GM18499 (cell line): ENCODE measurements around the gene EXOSC5.
"Not testable (repeated sequence)": the region's sequence is repeated elsewhere in the genome, so short reads cannot be mapped to it uniquely, and the experiment has no call there.

Experiments used
- ATAC-seq: cut with Tn5 transposase; IDR thresholded peaks from one replicate; pipeline ENCODE4 v1.9.1; 2021; ENCODE audit warnings: moderate number of reproducible peaks; ENCODE audit not compliant: insufficient read depth, unreplicated experiment

EXOSC5 gene

DNA sequence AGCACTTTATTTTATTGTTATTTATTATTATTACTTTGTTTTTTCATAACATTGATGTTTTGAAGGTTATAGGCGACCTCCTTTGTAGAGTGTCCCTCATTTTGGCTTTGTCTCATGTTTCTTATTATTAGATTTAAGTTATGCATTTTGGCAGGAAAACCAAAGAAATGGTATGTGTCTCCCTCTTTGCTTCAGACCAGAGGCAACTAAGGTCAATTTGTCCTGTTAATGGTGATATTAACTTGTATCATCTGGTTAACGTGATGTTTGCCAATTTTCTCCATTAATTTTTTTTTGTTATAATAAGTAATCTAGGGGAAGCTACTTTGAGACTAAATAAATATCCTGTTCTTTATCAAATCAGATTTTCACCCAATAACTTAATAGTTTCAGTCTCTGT, 24.7 kb downstream of the EXOSC5 start:
- ATAC-seq, result no peak

DNA sequence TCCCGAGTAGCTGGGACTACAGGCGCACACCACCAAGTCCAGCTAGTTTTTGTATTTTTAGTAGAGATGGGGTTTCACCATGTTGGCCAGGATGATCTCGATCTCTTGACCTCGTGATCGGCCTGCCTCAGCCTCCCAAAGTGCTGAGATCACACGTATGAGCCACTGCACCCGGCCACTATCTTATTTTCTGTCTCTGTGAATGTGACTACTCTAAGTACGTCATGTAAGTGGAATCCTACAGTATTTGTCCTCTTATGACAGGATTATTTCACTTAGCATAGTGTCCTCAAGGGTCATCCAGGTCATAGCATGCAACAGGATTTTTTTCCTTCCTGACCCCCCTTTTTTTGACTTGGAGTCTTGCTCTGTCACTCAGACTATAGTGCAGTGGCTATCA, 25.6 kb downstream of the EXOSC5 start:
- no peak for ATAC-seq

DNA sequence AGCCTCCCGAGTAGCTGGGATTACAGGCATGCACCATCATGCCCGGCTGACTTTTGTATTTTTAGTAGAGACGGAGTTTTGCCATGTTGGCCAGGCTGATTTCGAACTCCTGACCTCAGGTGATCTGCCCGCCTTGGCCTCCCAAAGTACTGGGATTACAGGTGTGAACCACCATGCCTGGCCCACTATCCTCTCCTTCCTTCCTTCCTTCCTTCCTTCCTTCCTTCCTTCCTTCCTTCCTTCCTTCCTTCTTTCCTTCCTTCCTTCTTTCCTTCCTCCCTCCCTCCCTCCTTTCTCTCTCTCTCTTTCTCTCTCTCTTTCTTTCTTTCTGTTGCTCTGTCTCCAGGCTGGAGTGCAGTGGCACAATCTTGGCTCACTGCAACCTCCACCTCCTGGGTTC, 26.0 kb downstream of the EXOSC5 start:
- ATAC-seq, result not testable (repeated sequence)

DNA sequence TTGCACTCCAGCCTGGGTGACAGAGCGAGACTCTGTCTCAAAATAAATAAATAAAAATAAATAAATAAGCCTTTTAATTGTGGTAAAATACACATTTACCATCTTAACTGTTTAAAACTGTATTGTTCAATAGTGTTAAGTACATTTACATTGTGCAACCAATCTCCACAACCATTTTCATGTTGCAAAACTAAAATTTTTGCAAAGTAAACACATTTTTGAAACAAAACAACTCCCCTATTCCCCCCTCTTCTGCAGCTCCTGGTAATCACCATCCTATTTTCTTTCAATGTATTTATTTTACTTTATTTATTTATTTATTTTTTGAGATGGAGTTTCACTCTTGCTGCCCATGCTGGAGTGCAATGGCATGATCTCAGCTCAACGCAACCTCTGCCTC, 27.4 kb downstream of the EXOSC5 start:
- ATAC-seq, result no peak

DNA sequence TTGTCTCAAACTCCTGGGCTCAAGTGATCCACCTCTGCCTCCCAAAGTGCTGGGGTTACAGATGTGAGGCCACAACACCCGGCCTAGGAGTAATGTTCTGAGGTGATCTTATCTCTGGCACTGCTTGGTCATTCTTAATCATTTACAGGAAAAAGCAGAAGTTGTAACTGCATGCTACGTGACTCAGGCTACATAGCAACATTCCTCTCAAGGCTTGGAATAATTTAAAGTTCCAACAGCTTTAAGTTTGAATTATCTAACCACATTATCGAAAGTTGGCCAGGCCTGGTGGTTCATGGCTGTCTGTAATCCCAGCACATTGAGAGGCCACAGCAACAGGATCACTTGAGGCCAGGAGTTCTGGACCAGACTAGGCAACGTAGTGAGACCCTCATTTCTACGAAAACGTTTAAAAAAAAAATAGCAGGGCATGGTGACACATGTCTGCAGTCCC, 29.3 kb downstream of the EXOSC5 start:
- ATAC-seq, result no peak

DNA sequence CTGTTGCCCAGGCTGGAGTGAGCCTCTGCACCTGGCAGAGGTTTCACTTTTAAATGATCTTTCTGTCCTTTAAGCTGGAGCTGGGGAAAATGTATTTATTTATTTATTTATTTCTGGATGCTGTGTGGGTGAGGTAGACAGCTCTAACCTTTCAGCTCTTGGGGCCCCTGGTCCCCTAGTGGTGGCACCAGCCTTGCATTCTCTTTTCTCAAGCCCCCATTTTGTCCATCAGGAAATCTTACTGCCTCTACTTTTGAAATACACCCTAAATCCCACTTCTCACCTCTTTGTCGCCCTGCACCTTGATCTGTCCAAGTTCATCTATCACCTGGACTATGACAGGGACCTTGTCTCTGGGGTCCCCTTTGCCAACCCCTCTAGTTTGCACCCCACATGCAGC, 31.1 kb downstream of the EXOSC5 start:
- no peak for ATAC-seq

DNA sequence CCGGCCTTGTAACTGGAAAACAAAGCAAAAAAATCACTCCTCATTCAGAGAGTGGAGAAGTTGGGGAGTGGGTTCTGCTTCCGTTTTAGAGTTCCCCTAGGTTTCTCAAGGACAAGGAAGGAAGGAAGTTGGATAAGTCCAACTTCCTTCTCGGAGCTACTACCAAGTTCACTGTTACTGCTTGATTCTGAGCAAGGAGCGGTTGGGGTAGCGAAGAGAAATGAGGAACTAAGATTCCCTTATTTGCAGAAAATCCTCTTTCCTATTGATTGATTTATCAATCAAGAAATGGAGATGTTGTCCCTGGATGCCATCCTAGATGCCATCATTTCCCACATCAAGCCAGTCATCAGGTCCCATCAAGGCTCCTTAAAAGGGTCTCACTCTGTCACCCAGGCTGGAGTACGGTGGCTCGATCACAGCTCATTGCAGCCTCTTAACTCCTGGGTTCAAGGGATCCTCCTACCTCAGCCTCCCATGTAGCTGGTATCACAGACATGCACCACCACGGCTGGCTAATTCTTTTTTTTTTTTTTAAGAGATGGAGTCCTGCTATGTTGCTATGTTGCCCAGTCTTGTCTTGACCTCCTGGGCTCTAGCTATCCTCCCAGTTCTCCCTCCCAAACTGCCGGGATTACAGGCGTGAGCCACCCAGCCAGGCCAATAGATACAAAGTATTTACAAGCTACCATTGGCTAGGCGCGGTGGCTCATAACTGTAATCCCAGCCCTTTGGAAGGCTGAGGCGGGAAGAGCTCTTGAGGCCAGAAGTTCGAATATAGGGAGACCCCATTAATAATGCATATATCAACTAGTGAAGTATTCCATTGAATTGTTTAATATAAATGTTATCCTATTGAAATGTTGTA, 32.4 kb downstream of the EXOSC5 start:
- ATAC-seq, result no peak

DNA sequence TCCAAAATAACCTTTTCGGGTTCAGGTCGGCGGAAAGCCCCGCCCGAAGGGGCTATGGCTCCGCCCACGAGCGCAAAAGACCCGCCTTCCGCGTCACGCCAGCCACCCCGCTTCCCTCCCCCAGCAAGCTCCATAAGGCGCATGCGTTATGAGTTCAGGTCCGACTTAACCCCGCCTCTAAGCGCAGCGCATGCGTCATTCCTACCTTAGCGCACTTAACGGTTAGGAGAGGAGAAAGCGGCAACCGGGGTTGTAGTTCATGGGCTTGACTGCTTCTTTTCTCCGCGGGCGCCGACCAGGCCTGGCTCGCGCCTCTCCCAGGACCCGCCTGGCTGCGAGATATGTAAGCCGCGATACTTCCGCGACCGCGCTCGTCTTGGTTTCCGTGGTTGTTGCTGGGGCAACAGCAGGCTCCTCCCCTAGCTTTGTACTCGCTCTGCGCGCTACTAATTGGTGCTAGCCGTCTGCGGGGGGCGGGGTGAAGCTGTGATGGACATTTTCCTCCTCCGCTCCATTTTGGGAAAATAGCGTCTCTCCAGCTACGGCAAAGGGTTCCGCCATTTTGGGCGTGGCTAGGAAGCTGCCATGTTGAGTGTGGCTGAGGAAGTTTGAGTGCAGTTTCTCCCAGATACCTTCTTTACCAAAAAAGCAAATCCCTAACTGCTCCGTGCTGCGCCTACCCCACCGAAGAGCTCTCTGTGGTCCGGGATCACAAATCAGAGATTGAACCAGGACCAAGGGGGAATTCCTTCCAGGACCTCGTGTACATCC, 33.2 kb downstream of the EXOSC5 start, which contains the start of gene B9D2:
TSS of gene B9D2 (minus strand) at position 397 of the 771 bp plus-strand sequence. CDS start 630 bp downstream, outside the sequence.
- peak; percentile 67 for ATAC-seq

DNA sequence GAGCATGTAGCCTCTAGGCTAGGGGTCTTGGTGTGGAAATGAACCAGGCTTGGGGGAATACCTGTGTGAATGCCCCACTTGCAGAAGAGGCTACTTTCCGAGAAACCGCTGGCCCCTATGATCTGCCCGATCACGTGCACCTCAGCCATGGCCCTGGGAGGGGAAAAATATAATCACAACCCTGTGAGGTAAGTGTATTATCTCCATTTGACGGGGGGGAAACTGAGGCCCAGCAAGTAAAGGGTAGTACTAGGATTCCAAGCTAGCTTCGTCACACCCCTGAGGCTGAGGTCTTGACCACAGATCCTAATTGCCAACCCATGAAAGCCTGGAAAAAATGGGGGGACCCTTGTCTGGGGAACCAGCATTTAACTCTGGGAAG, 33.8 kb downstream of the EXOSC5 start:
- ATAC-seq, result no peak

DNA sequence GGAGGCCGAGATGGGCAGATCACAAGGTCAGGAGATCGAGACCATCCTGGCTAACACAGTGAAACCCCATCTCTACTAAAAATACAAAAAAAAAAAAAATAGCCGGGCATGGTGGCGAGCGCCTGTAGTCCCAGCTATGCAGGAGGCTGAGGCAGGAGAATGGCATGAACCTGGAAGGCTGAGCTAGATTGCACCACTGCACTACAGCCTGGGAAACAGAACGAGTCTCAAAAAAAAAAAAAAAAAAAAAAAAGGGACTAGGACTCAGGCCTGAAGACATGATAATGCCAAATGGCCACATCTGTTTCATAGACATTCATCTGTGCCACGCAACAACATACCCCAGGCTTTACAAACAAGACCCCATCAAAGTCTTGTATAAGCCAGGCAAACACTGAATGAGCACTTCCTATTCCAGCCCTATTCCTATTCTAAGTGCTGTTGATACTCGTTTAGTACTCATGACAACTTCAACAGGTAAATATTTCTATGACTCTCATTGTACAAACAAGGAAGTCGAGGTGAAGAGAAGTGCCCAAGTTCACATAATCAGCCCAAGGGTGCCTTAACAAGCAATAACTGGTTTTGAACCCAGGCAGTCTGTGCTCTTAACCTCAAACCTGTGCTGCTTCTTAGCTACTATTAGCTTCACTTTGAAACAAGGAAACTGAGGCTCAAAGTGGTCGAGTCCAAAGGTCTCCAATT, 34.9 kb downstream of the EXOSC5 start:
- ATAC-seq, result no peak

DNA sequence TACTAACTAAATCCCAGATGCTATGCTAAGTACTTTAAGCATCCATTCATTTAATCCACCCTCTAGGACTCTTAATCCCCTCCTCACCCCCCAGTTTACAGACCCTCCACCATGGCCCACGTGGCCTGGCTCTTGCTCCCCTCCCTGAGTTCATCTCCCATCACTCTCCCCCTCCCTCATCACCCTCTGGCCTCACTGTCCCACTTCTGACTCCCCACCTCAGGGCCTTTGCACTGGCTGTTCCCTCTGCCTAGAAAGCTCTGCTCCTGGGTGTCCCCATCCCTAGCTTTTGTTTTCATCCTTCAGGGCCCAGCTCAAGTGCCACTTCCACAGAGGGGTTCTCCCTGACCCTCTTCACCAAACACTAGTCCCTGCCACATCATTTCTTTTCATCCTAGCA, 37.4 kb downstream of the EXOSC5 start:
- no peak for ATAC-seq

DNA sequence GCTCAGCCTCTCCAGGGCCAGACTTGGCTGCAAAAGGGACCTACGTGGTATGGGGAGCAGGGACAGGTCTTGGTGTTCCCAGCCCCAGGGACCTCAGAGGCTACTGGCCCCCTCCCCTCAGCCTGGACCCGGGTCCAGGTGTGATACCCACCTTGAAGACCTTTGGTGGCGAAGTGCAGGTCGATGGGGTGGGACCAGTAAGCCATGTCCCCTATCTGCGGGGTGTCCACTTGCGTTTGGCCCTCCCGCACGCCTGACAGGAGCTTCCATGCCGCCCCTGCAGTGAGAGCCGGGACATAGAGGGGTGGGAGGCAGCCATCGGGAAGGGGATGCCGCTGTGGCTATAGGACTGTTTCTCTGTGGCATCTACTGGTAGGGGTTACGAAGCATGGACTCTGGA, 39.4 kb downstream of the EXOSC5 start:
- no peak for ATAC-seq

DNA sequence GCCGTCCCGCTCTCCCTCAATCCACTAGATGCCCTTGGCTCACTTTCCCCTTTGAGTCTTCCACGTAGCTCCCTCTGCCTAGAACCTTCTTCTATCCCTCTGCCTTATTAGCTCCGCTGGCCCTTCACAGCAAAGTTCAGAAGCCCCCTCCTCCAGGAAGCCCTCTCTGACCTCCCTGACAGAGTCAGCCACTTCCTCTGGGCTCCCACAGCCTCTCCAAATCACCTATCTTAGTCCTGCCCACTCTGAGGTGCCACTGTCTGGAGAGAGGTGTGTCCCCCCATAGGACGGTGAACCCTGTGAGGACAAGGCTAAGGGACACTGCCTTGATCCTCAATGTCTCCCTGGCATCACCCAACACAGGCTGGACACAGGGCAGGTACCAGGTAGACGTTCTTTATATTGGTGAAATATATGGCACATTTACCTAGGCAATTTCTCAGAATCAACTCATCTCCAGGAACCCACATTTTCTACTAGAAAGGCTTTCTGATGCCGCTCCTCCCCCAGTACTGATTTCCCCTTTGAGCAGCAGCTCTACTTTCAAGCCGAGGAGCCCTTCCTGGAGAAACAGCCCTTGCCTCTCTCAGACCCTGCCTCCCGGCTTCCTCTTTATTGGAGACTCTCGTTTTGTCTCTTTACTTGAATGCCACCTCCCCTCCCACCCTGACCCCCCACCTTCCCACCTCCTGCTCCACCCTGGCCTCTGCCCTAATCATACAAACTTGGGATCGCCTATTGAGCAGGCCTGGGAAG, 40.0 kb downstream of the EXOSC5 start:
- no peak for ATAC-seq

DNA sequence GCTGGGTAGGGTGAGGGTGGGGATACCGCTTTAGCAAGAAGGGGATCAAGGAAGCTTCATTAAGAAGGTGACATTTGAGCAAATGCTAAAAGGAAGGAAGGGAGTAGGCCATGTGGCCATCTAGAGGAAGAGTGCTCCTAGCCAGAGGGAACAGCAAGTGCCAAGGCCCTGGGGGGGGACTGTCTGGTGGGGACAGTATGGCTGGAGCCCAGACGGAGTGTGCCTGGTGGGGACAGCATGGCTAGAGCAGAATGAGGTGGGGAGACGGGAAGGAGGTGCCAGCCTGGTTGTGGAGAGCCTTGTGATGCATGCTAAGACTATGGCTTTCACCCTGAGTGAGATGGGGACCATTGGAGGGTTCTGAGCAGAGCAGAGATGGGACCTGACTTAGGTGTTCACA, 41.4 kb downstream of the EXOSC5 start:
- no peak for ATAC-seq

DNA sequence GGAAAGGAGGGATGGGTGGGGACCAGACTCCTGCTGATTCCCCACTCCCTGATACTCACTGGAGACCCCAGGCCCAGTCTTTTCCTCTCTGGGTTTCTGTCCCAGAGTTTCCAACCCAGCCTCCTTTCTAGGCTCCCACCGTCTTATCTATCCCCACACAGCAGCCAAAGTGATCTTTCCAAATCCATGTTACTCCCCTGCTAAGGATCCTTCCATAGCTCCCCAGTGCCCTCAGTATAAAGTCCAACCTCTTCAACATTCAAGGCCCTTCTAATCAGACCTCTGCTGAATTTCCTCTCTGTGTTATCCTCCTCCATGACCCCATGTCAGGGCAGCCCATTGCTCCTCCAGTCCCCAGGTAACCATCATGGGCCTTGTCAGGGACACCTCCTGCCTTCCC, 42.1 kb downstream of the EXOSC5 start:
- no peak for ATAC-seq

DNA sequence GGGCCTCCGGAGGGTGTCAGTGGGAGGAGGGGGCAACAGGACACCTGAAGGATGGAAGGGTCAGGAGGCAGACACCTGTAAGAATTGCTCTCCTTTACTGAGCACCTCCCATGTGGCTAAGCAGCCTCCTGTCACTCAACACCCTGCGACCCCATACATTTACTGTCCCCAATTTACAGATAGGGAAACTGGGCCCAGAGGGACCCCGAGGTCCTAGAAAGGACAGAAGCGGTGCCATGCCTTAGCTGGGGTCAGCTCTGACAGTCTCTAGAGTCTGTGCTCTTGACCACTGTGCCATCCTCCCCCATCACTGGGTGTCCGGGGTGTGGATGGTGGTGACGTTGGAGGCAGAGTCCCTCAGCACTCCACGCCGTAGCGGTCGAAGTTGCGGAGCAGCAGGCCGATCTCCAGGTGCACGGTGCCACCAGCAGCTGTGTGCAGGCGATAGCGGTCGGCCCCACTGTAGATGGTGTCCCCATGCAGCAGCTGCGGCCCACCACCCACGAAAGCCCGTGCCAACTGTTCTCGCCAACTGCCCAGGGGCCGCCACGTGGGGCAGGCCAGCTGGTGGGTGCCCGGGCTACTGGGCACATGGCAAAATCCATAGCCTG, 42.7 kb downstream of the EXOSC5 start:
- no peak for ATAC-seq

DNA sequence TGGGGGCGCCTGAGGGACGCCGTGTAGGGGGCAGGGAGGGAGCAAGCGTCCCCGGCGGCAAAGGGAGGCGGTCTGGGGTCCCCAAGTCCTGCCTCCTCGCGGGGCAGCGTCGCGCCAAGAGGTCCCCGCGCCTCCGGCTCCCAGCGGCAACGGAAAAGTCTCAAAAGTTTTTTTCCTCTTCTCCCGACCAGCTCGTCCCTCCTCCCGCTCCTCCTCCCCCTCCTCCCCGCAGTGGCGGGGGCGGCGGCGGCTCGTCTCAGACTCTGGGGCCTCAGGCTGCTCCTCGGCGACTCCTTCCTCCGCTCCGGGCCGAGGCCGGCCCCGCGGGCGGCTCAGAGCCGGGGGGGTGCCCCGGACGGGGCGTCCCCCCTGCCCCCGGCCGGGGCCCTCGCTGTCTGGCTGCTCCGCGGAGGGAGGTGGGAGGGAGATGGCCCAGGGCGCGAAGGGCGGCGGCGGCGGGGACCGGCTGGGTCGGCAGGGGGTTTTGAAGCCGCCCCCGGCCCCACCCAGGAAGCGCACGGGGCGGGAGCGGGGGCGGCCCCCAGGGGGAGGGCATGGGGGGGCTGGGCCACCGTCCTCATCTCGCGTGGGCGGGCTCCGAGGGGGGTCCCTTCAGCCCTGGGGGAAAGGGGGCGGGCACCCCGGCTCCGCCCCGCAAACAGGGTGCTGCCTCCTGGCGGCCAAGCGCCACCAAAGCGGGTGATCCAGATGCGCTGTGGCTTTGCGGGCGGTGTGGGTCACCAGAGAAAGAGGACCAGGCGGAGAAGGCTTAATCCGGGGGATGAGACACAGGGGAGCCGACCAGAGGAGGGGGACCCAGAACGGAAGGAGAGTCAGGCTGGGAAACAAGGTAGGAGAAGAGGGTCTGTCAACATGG, 43.5 kb downstream of the EXOSC5 start, which contains the start of gene TGFB1:
TSS of gene TGFB1 (minus strand) at position 457 of the 877 bp plus-strand sequence. CDS start 878 bp downstream, outside the sequence.
- ATAC-seq, result no peak

DNA sequence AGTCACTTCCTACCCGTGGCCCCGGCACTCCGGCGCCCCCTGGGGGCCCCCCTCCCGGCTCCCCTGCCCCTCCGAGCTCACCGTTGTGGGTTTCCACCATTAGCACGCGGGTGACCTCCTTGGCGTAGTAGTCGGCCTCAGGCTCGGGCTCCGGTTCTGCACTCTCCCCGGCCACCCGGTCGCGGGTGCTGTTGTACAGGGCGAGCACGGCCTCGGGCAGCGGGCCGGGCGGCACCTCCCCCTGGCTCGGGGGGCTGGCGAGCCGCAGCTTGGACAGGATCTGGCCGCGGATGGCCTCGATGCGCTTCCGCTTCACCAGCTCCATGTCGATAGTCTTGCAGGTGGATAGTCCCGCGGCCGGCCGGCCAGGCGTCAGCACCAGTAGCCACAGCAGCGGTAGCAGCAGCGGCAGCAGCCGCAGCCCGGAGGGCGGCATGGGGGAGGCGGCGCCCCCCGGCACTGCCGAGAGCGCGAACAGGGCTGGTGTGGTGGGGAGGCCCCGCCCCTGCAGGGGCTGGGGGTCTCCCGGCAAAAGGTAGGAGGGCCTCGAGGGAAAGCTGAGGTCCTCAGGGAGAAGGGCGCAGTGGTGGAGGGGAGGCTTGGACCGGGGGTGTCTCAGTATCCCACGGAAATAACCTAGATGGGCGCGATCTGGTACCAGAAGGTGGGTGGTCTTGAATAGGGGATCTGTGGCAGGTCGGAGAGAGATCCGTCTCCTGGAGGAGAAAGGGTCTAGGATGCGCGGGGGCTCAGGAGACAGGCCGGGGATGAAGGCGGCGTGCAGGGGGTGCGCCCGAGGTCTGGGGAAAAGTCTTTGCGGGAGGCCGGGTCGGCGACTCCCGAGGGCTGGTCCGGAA, 44.3 kb downstream of the EXOSC5 start:
- ATAC-seq, result no peak
